ENCODE data around the gene MSH5.

- TF ChIP-seq, protein P1, sequence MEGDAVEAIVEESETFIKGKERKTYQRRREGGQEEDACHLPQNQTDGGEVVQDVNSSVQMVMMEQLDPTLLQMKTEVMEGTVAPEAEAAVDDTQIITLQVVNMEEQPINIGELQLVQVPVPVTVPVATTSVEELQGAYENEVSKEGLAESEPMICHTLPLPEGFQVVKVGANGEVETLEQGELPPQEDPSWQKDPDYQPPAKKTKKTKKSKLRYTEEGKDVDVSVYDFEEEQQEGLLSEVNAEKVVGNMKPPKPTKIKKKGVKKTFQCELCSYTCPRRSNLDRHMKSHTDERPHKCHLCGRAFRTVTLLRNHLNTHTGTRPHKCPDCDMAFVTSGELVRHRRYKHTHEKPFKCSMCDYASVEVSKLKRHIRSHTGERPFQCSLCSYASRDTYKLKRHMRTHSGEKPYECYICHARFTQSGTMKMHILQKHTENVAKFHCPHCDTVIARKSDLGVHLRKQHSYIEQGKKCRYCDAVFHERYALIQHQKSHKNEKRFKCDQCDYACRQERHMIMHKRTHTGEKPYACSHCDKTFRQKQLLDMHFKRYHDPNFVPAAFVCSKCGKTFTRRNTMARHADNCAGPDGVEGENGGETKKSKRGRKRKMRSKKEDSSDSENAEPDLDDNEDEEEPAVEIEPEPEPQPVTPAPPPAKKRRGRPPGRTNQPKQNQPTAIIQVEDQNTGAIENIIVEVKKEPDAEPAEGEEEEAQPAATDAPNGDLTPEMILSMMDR (conservative IDR thresholded peaks at IDR 0.05; ENCODE audit: low read length), result no peak
- no peak for TF ChIP-seq EZH2phosphoT487 (IDR thresholded peaks at IDR 0.05; ENCODE audit: borderline replicate concordance)
These were observed 47.5 kb upstream of the MSH5 start for GRCh38 chr6:31692353-31692752.

All from Loucy (cell line).